ENCODE results near the gene IL17RD. TPM values are rescaled to one million over a fixed set of nuclear protein-coding genes. Genes with fewer than 3 reads are reported as not detected.

Gene IL17RD
- total RNA-seq, 1 donor from 2014 or later, result 1.1 TPM

DNA sequence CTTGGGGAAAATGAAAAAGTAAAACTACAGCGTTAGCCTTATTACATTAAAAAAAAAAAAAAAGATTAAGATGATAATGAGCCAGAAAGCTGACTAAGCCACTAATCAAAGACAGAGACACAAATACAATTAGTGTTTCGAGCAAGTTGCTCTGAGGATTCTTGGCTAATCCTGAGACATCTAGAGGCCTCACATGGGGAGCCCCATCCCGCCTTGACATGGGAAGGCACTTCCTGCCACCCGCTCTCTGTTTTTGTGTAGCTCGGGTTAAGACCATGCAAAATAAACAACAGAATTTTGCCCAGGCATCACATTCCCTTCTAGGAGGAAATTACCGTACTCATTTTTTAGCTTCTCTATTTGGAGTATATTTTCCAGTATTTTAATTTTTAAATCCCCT, 19.4 kb upstream of the IL17RD start:
- DNase-seq (no peak), ATAC-seq (no peak)
- Histone ChIP-seq H3K27ac (no peak overlapping the region), H3K4me3 (no peak overlapping the region), H3K9me3 (no peaks in the 10 kb centered on the region), H3K27me3 (no peaks in the 10 kb centered on the region), H3K4me1 (no peaks in the 10 kb centered on the region), H3K36me3 (no peaks in the 10 kb centered on the region)
- intact Hi-C loops (cut with DNase I), result no loop called here
- TF ChIP-seq, protein P1, sequence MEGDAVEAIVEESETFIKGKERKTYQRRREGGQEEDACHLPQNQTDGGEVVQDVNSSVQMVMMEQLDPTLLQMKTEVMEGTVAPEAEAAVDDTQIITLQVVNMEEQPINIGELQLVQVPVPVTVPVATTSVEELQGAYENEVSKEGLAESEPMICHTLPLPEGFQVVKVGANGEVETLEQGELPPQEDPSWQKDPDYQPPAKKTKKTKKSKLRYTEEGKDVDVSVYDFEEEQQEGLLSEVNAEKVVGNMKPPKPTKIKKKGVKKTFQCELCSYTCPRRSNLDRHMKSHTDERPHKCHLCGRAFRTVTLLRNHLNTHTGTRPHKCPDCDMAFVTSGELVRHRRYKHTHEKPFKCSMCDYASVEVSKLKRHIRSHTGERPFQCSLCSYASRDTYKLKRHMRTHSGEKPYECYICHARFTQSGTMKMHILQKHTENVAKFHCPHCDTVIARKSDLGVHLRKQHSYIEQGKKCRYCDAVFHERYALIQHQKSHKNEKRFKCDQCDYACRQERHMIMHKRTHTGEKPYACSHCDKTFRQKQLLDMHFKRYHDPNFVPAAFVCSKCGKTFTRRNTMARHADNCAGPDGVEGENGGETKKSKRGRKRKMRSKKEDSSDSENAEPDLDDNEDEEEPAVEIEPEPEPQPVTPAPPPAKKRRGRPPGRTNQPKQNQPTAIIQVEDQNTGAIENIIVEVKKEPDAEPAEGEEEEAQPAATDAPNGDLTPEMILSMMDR (IDR thresholded peaks at IDR 0.05), result no peak

- no peak for ATAC-seq
- Histone ChIP-seq H3K9me3 (no peaks in the 10 kb centered on the region), H3K4me3 (no peak overlapping the region), H3K27ac (no peak overlapping the region), H3K27me3 (no peaks in the 10 kb centered on the region), H3K4me1 (no peaks in the 10 kb centered on the region), H3K36me3 (no peaks in the 10 kb centered on the region)
- intact Hi-C loops (cut with DNase I), result no loop called here
- TF ChIP-seq, protein P1 (IDR thresholded peaks at IDR 0.05), result no peak
- DNase-seq, result no peak
These were observed 14.6 kb upstream of the IL17RD start for GRCh38 chr3:57179580-57180410.

DNA sequence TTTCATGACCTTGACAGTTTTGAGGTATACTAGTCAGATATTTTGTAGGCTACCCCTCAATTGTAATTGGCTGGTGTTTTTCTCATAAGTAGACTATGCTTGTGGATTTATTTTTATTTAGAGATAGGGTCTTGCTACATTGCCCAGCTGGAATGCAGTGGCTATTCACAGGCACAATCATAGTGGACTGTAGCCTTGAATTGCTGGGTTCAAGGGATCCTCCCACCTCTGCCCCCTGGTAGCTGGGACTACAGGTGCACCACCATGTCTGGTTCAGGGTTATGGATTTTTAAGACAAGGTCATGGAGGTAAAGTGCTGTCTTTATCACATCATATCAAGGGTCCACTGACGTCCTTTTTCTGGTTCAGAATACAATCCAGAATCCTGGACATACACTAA, 10.9 kb upstream of the IL17RD start:
- no peak for DNase-seq
- Histone ChIP-seq H3K27me3 (no peaks in the 10 kb centered on the region), H3K36me3 (no peaks in the 10 kb centered on the region), H3K4me3 (no peak overlapping the region), H3K4me1 (no peaks in the 10 kb centered on the region), H3K9me3 (no peaks in the 10 kb centered on the region), H3K27ac (no peak overlapping the region)
- ATAC-seq, result no peak
- intact Hi-C loops (cut with DNase I), result no loop called here
- TF ChIP-seq, protein P1 (IDR thresholded peaks at IDR 0.05), result no peak

DNA sequence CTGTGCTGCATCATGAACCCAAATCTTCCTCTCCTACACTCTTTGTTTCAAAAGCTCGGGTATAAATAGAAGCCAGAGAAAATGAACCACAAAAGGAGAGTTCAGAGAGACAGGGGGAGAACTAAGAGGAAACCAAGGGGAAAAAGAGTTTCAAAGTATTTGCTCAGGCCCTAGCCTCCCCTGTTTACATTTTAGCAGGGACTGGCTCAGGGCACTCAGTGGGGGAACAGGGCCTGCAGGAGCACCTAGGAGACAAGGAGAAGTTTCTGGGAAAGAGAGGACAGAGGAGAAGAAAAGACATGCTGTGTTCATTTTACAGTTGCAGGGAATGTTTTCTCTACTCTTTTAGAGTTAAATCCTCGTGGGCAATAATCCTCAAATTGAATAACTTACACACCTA, 8.5 kb upstream of the IL17RD start:
- TF ChIP-seq, protein P1 (IDR thresholded peaks at IDR 0.05), result no peak
- intact Hi-C loops (cut with DNase I), result no loop called here

DNA sequence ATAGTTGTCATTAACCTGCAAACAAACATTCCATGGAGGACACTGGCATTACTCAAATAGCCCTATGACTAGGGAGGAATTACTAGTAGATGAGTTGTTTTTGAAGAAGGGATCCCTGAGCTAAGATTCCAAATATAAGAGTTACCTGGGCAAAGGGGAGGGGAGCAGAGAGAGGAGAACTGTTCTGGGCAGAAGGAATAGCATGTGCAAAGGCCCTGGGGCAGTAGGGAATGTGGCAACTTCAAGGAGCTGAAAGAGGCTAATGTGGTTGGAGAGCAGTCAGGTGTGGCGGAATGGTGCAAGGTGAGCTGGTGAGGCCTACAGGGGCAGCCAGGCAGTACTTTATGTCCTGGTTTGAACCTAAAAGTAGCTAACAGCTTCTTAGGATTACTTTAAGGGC, 5.8 kb upstream of the IL17RD start:
- Histone ChIP-seq H3K27ac (no peak overlapping the region), H3K4me3 (no peak overlapping the region), H3K4me1 (peaks cover 5% of the 10 kb centered on the region), H3K36me3 (no peaks in the 10 kb centered on the region), H3K9me3 (no peaks in the 10 kb centered on the region), H3K27me3 (peaks cover 3% of the 10 kb centered on the region)
- TF ChIP-seq, protein P1 (IDR thresholded peaks at IDR 0.05), result no peak
- no peak for DNase-seq
- ATAC-seq, result no peak
- intact Hi-C loops (cut with DNase I), result no loop called here

More for the DNA sequence above, 8.5 kb upstream of the IL17RD start:
- DNase-seq, result no peak
- no peaks in the 10 kb centered on the region for H3K27me3 ChIP-seq
- H3K9me3 ChIP-seq, result no peaks in the 10 kb centered on the region
- no peaks in the 10 kb centered on the region for H3K36me3 ChIP-seq
- H3K4me1 ChIP-seq, result peaks cover 5% of the 10 kb centered on the region
- H3K27ac ChIP-seq, result no peak overlapping the region
- no peak overlapping the region for H3K4me3 ChIP-seq
- no peak for ATAC-seq

Measured in upper lobe of right lung (tissue), 1 donor.